ENCODE measurements around the gene TCFL5.
A peak's percentile ranks its signal among the peaks of the same experiment; 100 is the strongest.

Gene TCFL5

GRCh38 chr20:62832212-62832922, 29.3 kb downstream of the TCFL5 start:
- peak; percentile 91 for DNase-seq

- DNase-seq: no peak
Observed at GRCh38 chr20:62831854-62832211, 29.8 kb downstream of the TCFL5 start.

DNA sequence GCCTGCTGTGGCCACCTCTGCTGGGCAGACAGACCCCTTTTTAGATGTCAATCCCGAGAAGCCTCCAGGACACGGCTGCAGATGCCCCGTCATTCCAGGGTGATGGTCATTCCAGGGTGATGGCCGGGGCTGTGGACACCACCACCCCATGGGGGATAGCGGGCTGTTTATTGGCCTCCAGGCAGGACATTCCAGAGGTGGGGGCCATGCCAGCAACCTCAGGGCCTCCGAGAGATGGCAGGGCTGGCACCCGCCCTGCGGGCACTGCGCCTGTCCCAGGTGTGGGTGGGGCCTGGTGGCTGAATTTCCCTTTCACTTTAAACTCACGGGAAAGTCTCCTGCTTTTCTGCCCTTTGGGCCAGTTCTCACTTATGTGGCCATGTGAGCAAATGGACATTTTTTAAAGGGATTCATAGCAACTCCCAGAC, 30.2 kb downstream of the TCFL5 start:
- DNase-seq: no peak

DNA sequence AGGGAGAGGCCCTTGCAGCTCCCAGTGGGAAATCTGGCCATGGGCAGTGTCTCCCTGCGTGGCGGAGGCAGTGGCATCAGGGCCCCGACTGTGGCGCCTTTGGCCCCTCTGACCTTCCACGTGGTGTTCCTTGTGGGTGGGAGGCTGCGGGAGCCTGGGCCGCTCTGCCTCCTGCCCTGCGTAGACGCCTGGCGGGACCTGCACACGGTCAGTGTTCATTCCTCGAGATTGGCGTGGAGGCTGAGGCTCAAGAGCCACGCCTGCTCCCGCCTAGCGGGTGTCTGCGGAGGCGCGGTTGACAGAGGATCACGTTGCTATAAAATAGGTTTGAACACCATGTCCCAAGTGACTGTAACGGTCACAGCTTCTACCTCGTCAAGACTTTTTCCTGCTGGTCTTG, 30.8 kb downstream of the TCFL5 start:
- DNase-seq: no peak

GRCh38 chr20:62830251-62830650, 31.4 kb downstream of the TCFL5 start:
- DNase-seq: no peak

- no peak for DNase-seq
Observed at GRCh38 chr20:62829231-62830230, 32.1 kb downstream of the TCFL5 start.

DNA sequence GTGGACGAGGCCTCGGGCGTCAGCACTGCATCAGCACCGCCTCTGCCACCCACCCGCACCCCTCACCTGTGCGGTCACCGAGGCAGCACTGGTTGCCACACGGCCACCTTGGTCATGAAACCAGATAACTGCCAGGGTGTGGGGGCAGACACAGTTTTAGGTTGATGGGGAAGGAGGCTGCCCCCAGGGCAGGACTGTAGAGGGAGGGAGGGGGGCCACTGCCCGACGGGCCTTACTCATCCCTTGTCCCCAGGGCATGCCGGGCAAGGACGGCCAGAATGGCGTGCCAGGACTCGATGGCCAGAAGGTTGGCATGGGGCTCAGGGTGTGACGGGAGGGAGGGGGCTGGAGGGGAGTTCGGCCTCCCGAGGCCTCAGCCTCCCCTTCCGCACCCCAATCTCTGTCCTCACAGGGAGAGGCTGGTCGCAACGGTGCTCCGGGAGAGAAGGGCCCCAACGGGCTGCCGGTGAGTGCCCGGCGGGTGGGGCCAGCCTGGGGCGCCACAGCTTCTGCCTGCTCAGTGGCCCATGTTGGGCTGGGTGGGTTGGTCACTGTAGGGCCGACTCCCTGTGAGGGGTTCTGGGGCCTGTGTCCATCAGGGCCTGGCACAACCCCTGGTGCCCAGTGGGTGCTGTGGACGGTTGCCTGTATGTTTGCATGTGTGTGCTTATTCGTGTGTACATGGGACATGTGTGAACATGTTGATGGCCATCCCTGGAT, 33.0 kb downstream of the TCFL5 start:
- DNase-seq: no peak

GRCh38 chr20:62828051-62828450, 33.6 kb downstream of the TCFL5 start:
- no peak for DNase-seq

DNA sequence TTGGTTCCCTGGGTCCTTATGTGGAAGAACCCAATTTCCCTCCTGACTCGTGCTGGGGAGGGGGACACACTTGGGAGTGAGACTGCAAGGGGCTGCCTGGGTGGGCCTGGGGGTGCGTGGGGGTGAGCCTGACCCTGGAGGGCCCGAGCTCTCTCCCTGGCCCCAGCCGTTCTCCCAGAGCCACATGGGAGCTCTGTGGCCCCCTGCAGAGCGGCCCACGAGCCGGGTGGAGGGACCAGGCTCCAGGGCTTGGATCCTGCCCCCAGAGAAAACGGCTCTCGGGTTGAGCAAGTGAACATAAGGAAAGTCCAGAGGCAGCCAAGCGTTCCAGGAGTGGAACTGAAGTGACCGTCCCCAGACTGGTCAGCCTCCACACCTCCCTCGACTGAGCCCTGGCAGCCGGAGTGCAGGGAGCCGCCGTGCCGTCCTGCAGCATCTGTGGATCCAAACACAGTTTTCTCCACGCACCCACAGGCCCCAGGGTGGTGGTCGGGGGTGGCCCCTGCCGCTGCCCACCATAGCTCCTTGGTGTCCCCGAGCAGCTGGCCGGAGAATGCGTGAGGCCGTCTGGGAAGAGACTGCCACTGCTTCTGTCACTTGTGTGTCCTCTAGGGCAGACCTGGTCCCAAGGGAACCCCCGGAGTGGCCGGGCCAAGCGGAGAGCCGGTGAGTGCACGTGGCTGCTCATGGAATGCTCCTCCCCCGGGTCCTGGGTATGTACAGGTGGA, 34.1 kb downstream of the TCFL5 start:
- DNase-seq: no peak

DNA sequence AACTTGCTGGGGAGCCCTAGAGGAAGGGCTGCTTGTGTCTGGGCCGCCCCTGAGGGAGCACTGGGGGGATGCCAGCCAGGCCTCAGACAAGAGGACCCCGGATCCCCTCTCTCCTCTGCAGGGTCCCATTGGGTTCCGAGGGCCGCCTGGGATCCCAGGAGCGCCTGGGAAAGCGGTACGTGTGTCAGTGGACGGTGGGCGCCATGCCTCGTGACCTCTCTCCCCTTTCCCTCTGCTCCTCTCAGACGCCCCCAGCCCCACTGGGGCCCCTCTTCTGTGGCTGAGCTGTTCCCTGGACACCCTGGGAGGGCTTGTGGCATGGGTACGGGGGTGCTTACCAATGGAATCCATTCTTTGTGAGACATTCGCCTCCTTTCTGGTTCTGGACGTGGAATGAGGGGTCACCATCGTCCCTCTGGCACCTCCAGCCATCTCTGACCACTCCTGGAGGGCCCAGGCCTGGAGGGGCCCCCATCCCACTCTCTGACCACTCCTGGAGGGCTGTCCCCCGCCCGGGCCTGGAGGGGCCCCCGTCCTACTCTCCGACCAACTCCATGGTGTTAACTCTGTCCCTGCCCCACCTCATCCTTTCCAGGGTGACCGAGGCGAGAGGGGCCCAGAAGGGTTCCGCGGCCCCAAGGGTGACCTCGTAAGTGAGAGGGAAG, 34.8 kb downstream of the TCFL5 start:
- no peak for DNase-seq

DNA sequence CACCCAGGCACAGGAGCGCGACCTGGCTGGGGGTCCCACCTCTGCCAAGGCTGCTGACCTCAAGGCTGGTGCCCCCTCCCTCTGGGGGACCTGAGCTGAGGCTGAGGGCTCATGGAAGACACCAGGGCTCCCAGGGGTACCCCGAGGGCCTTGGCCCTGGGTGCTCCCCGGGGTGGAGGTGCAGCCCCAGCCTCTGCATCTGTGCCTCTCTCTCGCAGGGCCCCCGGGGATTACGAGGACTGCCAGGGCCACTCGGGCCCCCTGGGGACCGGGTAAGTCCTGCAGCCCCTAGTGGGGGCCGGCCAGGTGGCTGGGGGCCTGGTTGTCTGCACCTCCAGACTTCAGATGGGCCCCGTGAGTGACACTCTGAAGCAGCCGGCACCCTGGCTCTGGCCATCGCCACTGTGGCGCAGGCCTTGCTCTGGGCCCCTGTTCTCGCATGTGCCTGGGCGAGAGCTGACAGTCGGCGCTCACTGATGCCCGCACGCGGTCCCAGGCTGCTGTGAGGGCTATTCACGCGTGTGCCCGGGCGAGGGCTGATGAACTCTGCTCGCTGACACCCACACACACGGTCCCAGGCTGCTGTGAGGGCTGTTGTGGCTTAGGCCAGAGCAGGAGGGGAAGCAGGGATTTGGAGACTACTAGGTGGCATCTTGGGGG, 35.5 kb downstream of the TCFL5 start:
- no peak for DNase-seq

DNA sequence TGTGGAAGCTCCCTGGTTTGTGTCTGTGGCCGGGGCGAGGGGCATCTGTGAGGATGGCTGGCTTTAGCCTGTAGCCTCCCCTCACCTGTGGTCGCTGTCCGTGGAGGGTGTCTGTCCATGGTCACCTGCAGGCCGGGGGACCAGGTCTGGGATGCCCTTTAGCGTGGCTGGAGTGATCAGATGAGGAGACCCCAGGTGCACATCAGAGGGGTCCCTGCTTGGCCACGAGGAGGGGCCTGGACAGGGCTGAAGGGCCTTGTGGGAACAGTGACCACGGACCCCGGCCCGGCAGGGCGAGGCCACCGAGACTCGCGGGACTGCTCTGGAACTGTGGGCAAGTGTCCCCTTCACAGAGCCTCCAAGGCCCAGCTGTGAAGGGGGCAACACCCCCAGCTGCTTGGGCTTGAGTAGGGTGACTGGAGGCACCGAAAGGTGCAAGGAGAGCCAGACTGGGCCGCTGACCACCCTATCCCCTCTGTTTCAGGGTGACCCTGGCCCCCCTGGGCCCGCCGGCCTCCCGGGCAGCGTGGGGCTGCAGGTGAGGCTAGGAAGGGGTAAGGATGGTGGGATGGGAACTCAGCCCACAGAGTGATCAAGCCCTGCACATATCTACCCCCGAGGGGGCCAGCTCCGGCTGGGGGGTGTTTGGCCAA, 36.2 kb downstream of the TCFL5 start:
- DNase-seq: no peak

DNA sequence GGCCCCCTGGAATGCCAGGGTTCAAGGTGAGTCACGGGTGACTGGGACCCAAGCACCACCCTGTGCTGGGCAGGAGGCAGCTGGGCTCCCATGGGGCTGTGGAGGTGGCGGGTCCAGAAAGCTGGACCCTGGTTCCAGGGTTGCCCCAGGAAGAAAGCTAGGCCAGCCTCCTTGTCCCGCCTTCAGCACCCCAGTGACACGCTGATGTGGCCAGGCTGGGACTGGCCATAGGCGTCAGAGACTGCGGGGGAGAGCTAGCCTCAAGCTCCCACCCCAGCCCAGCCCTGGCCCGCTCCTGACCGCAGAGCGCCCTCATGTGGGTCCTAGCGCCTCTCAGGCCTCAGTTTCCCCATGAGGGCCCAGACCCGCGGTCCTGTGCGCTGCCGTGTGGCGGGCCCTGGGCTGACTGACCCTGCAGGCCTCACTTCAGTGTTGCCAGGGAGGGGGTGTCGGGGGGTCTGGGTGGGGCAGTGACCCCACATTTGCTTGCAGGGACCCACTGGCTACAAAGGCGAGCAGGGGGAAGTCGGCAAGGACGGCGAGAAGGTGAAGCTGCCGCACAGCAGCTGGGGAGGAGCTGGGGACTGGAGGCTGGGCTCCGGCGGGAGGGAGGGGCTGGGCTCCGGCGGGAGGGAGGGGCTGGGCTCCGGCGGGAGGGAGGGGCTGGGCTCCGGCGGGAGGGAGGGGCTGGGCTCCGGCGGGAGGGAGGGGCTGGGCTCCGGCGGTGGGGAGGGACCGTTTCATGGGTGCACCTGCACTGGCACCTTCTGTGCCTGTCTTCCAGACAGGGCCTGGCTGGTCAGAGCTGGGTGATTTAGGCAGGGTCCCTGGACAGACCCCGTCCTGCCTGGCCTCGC, 36.9 kb downstream of the TCFL5 start:
- DNase-seq: peak; percentile 50

DNA sequence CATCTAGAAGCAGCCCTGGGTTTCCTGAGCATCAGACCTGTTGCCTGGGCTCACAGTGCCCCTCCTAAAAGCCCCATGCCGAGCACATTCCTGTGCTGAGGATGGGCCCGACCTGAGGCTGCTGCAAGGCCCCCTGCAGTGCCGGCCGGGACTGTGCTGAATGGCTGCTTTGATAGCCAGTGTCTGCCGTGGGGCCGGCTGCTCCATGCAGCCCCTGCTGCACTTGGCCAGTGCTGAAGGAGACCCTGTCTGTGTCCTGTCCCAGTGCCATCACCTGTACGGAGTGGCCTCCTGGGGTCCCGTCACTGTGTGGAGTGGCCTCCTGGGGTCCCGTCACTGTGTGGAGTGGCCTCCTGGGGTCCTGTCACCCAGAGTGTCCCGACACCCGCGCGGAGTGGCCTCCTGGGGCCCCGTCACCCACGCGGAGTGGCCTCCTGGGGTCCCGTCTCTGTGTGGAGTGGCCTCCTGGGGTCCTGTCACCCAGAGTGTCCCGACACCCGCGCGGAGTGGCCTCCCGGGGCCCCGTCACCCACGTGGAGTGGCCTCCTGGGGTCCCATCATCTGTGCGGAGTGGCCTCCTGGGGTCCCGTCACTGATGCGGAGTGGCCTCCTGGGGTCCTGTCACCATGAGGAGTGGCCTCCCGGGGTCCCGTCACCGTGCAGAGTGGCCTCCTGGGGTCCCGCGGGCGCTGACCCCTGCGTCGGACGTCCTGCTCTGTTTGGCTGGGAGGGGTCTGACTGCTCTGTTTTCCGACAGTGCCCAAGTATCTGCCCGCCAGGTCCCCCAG, 37.7 kb downstream of the TCFL5 start:
- DNase-seq: no peak

GRCh38 chr20:62822788-62823651, 38.6 kb downstream of the TCFL5 start:
- DNase-seq: peak; percentile 91

- no peak for DNase-seq
Observed at GRCh38 chr20:62822239-62822787, 39.3 kb downstream of the TCFL5 start.

GRCh38 chr20:62821726-62822210, 39.9 kb downstream of the TCFL5 start:
- no peak for DNase-seq
